ENCODE results near the gene CP. TPM values are rescaled to one million over a fixed set of nuclear protein-coding genes. Genes with fewer than 3 reads are reported as not detected.

CP gene
- polyA plus RNA-seq, 3 donors = 0.04 TPM; not detected in 2

- intact Hi-C loops (cut with micrococcal nuclease) = no loop called here
- Mint-ChIP-seq H3K27ac (no peak overlapping the region), H3K27me3 (ENCODE audit: low read depth in 3 of 3) (peaks cover 0 to 4% (median 1%) of the 10 kb centered on the region in 3 donors), H3K4me3 (no peak overlapping the region), H3K4me1 (no peaks in the 10 kb centered on the region), H3K36me3 (no peaks in the 10 kb centered on the region), H3K9me3 (peaks cover 0 to 2% (median 0%) of the 10 kb centered on the region in 7 donors)
- no peak overlapping the region for H3K4me2 ChIP-seq (replicated peaks; ENCODE audit: extremely low read depth, low read length, poor library complexity, severe bottlenecking)
- no peaks in the 10 kb centered on the region for H4K20me1 ChIP-seq (ENCODE audit: insufficient read depth, low read length)
- no peak overlapping the region for H3K4me3 ChIP-seq (replicated peaks in 1 of 3; ENCODE audit: low read depth in 2 of 3, low read length in 3 of 3)
- H3K9ac ChIP-seq (ENCODE audit: insufficient read depth, low read length, poor library complexity, severe bottlenecking) = no peak overlapping the region
- no peaks in the 10 kb centered on the region for H3K27me3 ChIP-seq (ENCODE audit: control insufficient read depth in 2 of 2, insufficient read depth in 2 of 2, low read length in 2 of 2)
- no peak overlapping the region for H3K27ac ChIP-seq (ENCODE audit: low read depth in 1 of 2, low read length in 2 of 2)
- no peaks in the 10 kb centered on the region for H3K9me3 ChIP-seq (replicated peaks in 1 of 2; ENCODE audit: control insufficient read depth in 1 of 2, insufficient read depth in 1 of 2, low read length in 2 of 2)
- WGBS (ENCODE audit: insufficient coverage) = 82% methylated on average over 2 of the region's 5 CpGs
- no peaks in the 10 kb centered on the region for H3K4me1 ChIP-seq (ENCODE audit: control insufficient read depth in 1 of 2, insufficient read depth in 2 of 2, low read length in 2 of 2)
- H3K79me2 ChIP-seq (ENCODE audit: insufficient read depth, low read length) = no peaks in the 10 kb centered on the region
- no peak overlapping the region for H2AFZ ChIP-seq (ENCODE audit: insufficient read depth, low read depth, low read length, poor library complexity, severe bottlenecking)
- no peak for TF ChIP-seq CTCF (IDR thresholded peaks at IDR 0.05)
- H3K36me3 ChIP-seq (replicated peaks in 1 of 2; ENCODE audit: control insufficient read depth in 1 of 2, insufficient read depth in 2 of 2, low read length in 2 of 2) = no peaks in the 10 kb centered on the region
- DNase-seq = no peak
Observed at GRCh38 chr3:149217347-149217746, 4.3 kb downstream of the CP start.

DNA sequence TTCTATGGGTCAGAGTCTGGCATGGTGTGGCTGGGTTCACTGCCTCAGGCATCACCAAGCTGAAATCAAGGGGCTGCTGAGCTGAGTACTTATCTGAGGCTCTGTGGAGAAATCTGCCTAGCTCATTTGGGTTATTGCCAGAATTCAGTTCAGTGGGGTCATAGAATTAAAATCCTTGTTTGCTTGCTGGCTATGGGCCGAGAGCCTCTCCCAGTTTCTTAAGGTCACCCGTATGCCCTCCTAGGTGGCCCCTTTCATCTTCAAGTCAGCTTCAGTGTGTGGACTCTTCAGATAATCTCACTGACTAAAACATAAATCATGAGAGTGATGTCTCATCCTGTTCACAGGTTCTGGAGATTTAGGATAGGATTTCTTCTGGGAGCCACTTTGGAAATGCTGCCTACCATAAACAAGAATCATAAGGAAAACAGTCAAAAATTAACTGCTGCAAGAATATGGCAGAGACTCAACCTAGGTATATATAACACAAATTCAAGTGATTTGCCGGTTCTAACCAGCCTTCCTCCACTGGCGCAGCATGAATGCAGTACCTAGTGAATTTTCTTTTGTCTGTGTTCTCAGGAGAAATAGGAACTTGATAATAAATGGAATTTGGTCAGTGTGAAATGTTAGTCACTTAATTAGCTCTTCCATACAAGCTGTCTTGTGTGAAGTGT lies 5.3 kb downstream of the CP start:
- peaks cover 0 to 4% (median 1%) of the 10 kb centered on the region in 3 donors for H3K27me3 Mint-ChIP-seq (ENCODE audit: low read depth in 3 of 3)

More for the DNA sequence above, 5.3 kb downstream of the CP start:
- Histone ChIP-seq H3K4me1 (ENCODE audit: control insufficient read depth in 1 of 2, insufficient read depth in 2 of 2, low read length in 2 of 2) (no peaks in the 10 kb centered on the region), H3K36me3 (replicated peaks in 1 of 2; ENCODE audit: control insufficient read depth in 1 of 2, insufficient read depth in 2 of 2, low read length in 2 of 2) (no peaks in the 10 kb centered on the region), H3K4me3 (replicated peaks in 1 of 3; ENCODE audit: low read depth in 2 of 3, low read length in 3 of 3) (no peak overlapping the region), H3K9ac (ENCODE audit: insufficient read depth, low read length, poor library complexity, severe bottlenecking) (no peak overlapping the region), H3K27me3 (ENCODE audit: control insufficient read depth in 2 of 2, insufficient read depth in 2 of 2, low read length in 2 of 2) (no peaks in the 10 kb centered on the region), H3K4me2 (replicated peaks; ENCODE audit: extremely low read depth, low read length, poor library complexity, severe bottlenecking) (no peak overlapping the region), H2AFZ (ENCODE audit: insufficient read depth, low read depth, low read length, poor library complexity, severe bottlenecking) (no peak overlapping the region), H3K79me2 (ENCODE audit: insufficient read depth, low read length) (no peaks in the 10 kb centered on the region), H3K27ac (ENCODE audit: low read depth in 1 of 2, low read length in 2 of 2) (no peak overlapping the region), H3K9me3 (replicated peaks in 1 of 2; ENCODE audit: control insufficient read depth in 1 of 2, insufficient read depth in 1 of 2, low read length in 2 of 2) (no peaks in the 10 kb centered on the region), H4K20me1 (ENCODE audit: insufficient read depth, low read length) (no peaks in the 10 kb centered on the region)
- peaks cover 0 to 2% (median 0%) of the 10 kb centered on the region in 7 donors for H3K9me3 Mint-ChIP-seq
- no peaks in the 10 kb centered on the region for H3K36me3 Mint-ChIP-seq
- intact Hi-C loops (cut with micrococcal nuclease) = no loop called here
- no peak overlapping the region for H3K27ac Mint-ChIP-seq
- H3K4me1 Mint-ChIP-seq = no peaks in the 10 kb centered on the region
- no CpG with 5 or more reads among the region's 4 CpGs for WGBS (ENCODE audit: insufficient coverage)
- no peak for TF ChIP-seq CTCF (IDR thresholded peaks at IDR 0.05)
- no peak for DNase-seq
- H3K4me3 Mint-ChIP-seq = no peak overlapping the region

All from CD14-positive monocyte (primary cell).